K562 (cell line): ENCODE measurements around the gene TNFAIP3. TPM values are rescaled to one million over a fixed set of nuclear protein-coding genes. Genes with fewer than 3 reads are reported as not detected.
A peak's percentile ranks its signal among the peaks of the same experiment; 100 is the strongest.

Experiments
- ATF1 ChIP-seq, 2 experiments: fragments of 450-650 bp in 1 of 2; IDR thresholded peaks; 2 replicates each; pipeline ENCODE4 v1.6.1; 2016; ENCODE audit warnings: missing compliant biosample characterization in 1 of 2, missing genetic modification characterization in 1 of 2
- CUX1 ChIP-seq: fragments of 200-800 bp; sonication (Bioruptor generic); IDR thresholded peaks from 2 replicates; pipeline ENCODE4 v1.6.1; 2016; ENCODE audit warnings: missing genetic modification characterization, missing compliant biosample characterization
- DEAF1 ChIP-seq: fragments of 450-650 bp; formaldehyde crosslinking; IDR thresholded peaks from 2 replicates; pipeline ENCODE4 v1.4.0; 2020; ENCODE audit warnings: mild to moderate bottlenecking, moderate library complexity
- ETS2 ChIP-seq: IDR thresholded peaks from 2 replicates; pipeline ENCODE4 v1.6.1; 2016; ENCODE audit warnings: borderline replicate concordance, missing genetic modification characterization, mild to moderate bottlenecking, moderate library complexity, missing compliant biosample characterization; ENCODE audit not compliant: poor library complexity, severe bottlenecking
- FOXJ2 ChIP-seq: fragments of 200-800 bp; sonication (Bioruptor generic); IDR thresholded peaks from 2 replicates; pipeline ENCODE4 v1.6.1; 2016; ENCODE audit warnings: missing genetic modification characterization, missing compliant biosample characterization
- FUS ChIP-seq: fragments of 200-400 bp; formaldehyde crosslinking; optimal IDR thresholded peaks from 2 replicates; pipeline ENCODE3; 2017; ENCODE audit warnings: low read depth, low read length
- MTA3 ChIP-seq: fragments of 450-650 bp; formaldehyde crosslinking; IDR thresholded peaks from 2 replicates; pipeline ENCODE4 v1.6.1; 2017; ENCODE audit warnings: mild to moderate bottlenecking, borderline replicate concordance
- NFIC ChIP-seq: fragments of 450-650 bp; IDR thresholded peaks from 2 replicates; pipeline ENCODE4 v1.6.1; 2017; ENCODE audit warnings: mild to moderate bottlenecking, inconsistent platforms
- NFIX ChIP-seq: fragments of 250-450 bp; sonication (Bioruptor Pico); IDR thresholded peaks from 2 replicates; pipeline ENCODE4 v1.4.0; 2020; ENCODE audit warnings: low read depth, mild to moderate bottlenecking, moderate library complexity
- NR2C1 ChIP-seq, 2 experiments: fragments of 450-650 bp; IDR thresholded peaks; 2 replicates each; pipeline ENCODE4 v1.6.1; 2017; ENCODE audit warnings: mild to moderate bottlenecking in 2 of 2, antibody characterized with exemption in 1 of 2, inconsistent platforms in 1 of 2, missing compliant biosample characterization in 1 of 2, missing genetic modification characterization in 1 of 2
- POLR3G ChIP-seq: IDR thresholded peaks from 2 replicates; pipeline ENCODE4 v1.6.1; 2011; ENCODE audit not compliant: insufficient read length, insufficient replicate concordance; ENCODE audit errors: extremely low read depth
- PTTG1 ChIP-seq: fragments of 450-650 bp; IDR thresholded peaks from 2 replicates; pipeline ENCODE4 v1.6.1; 2016; ENCODE audit warnings: low read depth, mild to moderate bottlenecking, missing genetic modification characterization, missing compliant biosample characterization
- USF2 ChIP-seq: sonication (generic); formaldehyde crosslinking; IDR thresholded peaks from 2 replicates; pipeline ENCODE4 v1.5.0; 2020; ENCODE audit warnings: missing genetic modification reagents
- ZBTB12 ChIP-seq: fragments of 250-450 bp; sonication (Bioruptor Pico); IDR thresholded peaks from 2 replicates; pipeline ENCODE4 v1.4.0; 2020
- ZEB2 ChIP-seq: fragments of 450-650 bp; IDR thresholded peaks from 2 replicates; pipeline ENCODE4 v1.6.1; 2016
- ZNF551 ChIP-seq: fragments of 250-450 bp; sonication (Bioruptor Pico); IDR thresholded peaks from 2 replicates; pipeline ENCODE4 v1.5.0; 2021; ENCODE audit warnings: mild to moderate bottlenecking, moderate library complexity
- polyA plus RNA-seq, 8 experiments: library from polyadenylated mRNA; depleted of rRNA in 4 of 8; stranded (reverse) in 5 of 8; unstranded in 3 of 8; fragments of >200 nt; fragmentation: Nextera tagmentation in 2 of 8; fragmentation: Illumina TruSeq in 1 of 8; extraction: Ambion mirVana in 2 of 8; extraction: Trizol in 1 of 8; gene quantifications; 2 replicates each; pipeline versions ENCODE4 v1.2.1 to v1.2.3, GENCODE V29; 2011 to 2014; ENCODE audit warnings: inconsistent platforms in 1 of 8, missing spikeins in 1 of 8
- total RNA-seq, 7 experiments: library from RNA; depleted of rRNA in 6 of 7; stranded (reverse); fragments of >200 nt in 6 of 7; fragmentation: Illumina TruSeq in 2 of 7; extraction: Trizol in 2 of 7; gene quantifications; 2 replicates each; pipeline versions ENCODE4 v1.2.1 to v1.2.3, GENCODE V29; 2011 to 2021; ENCODE audit warnings: low replicate concordance in 1 of 7
- TF ChIP-seq, protein P1 (sequence below), 2 experiments: fragments of 450-650 bp; conservative IDR thresholded peaks; 2 replicates each; pipeline ENCODE4 v1.6.1; 2017; ENCODE audit warnings: mild to moderate bottlenecking in 2 of 2, moderate library complexity in 2 of 2

TNFAIP3 gene
- total and polyA plus RNA-seq, 9 of the 15 experiments (the other 6 are each of a cell fraction or from before 2014, with no cell fraction given), result 0.79 to 17.0 (median 6.4) TPM

GRCh38 chr6:137906020-137906472, 39.0 kb downstream of the TNFAIP3 start (continued):
- TF ChIP-seq ZBTB12 (CRISPR knock-in tag), result no peak
- TF ChIP-seq, protein P1, sequence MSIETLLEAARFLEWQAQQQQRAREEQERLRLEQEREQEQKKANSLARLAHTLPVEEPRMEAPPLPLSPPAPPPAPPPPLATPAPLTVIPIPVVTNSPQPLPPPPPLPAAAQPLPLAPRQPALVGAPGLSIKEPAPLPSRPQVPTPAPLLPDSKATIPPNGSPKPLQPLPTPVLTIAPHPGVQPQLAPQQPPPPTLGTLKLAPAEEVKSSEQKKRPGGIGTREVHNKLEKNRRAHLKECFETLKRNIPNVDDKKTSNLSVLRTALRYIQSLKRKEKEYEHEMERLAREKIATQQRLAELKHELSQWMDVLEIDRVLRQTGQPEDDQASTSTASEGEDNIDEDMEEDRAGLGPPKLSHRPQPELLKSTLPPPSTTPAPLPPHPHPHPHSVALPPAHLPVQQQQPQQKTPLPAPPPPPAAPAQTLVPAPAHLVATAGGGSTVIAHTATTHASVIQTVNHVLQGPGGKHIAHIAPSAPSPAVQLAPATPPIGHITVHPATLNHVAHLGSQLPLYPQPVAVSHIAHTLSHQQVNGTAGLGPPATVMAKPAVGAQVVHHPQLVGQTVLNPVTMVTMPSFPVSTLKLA (conservative IDR thresholded peaks at IDR 0.05), result peak; percentile 47 to 58
- TF ChIP-seq ZNF551, result no peak
- TF ChIP-seq FOXJ2, result peak; percentile 78; the same call in 1 of the 2 replicates
- peak; percentile 81 for TF ChIP-seq ZEB2
- TF ChIP-seq DEAF1 (CRISPR knock-in tag), result no peak
- no peak for TF ChIP-seq NFIC
- no peak for TF ChIP-seq ATF1 (CRISPR knock-in tag; IDR thresholded peaks at IDR 0.05)
- TF ChIP-seq ATF1 (tag; IDR thresholded peaks at IDR 0.05), result 0 out of 2 replicates have a peak, but pooled peaks have one; percentile 8
- peak; percentile 69; the same call in 1 of the 2 replicates for TF ChIP-seq CUX1 (CRISPR knock-in tag)
- no peak for TF ChIP-seq POLR3G
- TF ChIP-seq ETS2 (tag), result no peak
- TF ChIP-seq PTTG1 (tag), result peak; percentile 59; the same call in 1 of the 2 replicates
- no peak for TF ChIP-seq NFIX
- no peak for TF ChIP-seq FUS
- TF ChIP-seq USF2 (CRISPR knock-in tag), result no peak
- TF ChIP-seq MTA3, result 0 out of 2 replicates have a peak, but pooled peaks have one; percentile 47
- TF ChIP-seq NR2C1 (IDR thresholded peaks at IDR 0.05), result peak; percentile 21; the same call in 1 of the 2 replicates
- no peak for TF ChIP-seq NR2C1 (tag; IDR thresholded peaks at IDR 0.05)
